GM11168 (cell line): ENCODE data around the gene DSCAML1.

Source experiments
- in situ Hi-C: fragments of 300-500 bp; cut with MboI; formaldehyde crosslinking; loops from one replicate; pipeline ENCODE4 v1.12.0; 2022; ENCODE audit warnings: low sequenced_read_pairs; ENCODE audit not compliant: unreplicated experiment

DSCAML1 gene

DNA sequence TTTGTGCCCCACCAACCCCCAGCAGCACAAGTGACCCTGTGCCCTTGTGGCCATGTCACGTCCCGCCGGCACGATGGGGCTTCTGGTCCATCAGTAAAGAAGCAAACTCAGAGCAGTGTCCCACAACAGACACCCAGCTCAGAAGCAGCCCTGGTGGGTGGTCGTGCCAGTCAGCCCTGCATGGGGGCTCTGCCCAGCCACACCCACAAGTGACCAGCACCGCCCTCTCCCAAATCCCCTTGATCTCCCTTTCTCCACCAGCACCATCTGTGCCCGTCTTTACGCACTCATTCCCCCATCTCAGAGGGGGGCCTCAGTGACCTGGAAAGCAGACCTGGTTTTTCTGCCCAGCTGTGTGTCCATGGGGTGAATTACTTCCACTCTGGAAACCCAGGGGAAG lies 149.1 kb downstream of the DSCAML1 start:
- in situ Hi-C loops: no loop called here

DNA sequence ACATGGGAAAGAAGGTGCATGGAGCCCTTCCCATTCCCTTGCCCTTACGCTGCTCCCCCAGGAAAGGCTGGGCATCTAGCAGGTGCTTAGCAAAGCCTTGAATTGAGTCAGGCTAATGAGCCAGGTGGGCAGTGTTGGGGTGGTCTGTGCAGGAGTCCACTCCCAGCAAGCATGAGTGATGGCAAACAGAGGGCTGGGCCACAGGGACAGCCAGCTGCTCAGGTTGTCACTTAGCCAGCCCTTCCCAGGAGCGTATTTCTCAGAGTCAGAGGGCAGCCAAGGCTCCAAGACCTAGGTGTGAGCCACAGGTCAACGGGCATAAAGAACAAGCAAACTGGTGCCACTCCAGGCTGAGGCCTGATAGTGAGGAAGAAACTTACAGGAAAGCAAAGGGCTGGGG lies 149.8 kb downstream of the DSCAML1 start:
- in situ Hi-C loops: no loop called here

DNA sequence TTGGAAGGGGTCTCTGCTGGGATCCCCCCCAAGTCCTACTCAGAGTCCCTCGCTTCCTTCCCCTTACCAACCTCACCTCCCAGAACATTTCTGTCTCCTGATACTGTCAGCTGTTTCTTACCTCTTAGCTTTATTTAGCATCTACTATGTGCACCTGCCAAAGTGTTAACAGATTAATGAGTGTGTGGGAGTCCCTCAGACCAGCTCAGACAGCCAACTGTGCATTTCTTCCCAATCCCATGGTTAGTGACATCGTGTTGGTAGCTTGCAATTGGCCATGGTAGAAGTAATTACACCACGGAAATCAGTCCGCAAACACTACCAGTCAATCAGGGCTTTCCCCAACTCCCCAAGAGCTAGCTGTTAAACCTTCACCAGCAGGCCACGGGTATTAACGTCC lies 150.6 kb downstream of the DSCAML1 start:
- in situ Hi-C loops: no loop called here

DNA sequence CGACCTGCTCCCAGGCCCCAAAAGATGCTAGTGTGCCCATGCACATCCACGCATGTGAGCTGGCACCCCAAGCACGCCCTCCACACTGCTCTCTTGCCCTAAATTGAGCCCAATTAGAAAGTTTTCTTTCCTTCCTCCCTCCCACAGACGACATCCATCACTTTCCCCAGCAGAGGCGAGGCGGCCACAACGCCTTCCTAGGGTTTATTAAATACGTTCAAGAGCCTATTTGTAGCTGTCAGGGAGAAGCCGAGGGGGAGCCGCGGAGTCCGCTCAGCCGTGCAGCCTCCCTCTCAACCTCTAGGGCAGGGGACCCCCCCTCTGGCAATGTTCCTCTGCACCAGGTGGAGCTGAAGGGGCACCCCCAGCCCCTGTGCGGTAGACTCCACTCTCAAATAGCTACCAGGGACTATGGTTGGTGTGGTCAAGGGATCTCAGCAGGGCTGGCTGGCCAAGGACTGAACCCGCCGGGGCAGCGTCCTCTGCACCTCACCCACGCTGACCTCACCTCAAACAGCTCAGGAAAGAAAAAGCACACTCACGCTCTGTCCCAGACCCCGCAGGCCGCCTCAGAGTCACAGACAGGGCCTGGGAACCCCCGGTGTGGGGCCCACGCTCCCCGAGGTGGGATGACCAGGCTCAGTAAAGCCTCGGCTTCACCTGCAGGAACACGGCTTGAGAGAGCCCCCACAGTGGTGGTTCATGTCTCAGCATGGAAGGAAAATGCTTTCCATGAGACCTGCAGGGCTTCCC lies 152.4 kb downstream of the DSCAML1 start:
- in situ Hi-C loops: no loop called here

DNA sequence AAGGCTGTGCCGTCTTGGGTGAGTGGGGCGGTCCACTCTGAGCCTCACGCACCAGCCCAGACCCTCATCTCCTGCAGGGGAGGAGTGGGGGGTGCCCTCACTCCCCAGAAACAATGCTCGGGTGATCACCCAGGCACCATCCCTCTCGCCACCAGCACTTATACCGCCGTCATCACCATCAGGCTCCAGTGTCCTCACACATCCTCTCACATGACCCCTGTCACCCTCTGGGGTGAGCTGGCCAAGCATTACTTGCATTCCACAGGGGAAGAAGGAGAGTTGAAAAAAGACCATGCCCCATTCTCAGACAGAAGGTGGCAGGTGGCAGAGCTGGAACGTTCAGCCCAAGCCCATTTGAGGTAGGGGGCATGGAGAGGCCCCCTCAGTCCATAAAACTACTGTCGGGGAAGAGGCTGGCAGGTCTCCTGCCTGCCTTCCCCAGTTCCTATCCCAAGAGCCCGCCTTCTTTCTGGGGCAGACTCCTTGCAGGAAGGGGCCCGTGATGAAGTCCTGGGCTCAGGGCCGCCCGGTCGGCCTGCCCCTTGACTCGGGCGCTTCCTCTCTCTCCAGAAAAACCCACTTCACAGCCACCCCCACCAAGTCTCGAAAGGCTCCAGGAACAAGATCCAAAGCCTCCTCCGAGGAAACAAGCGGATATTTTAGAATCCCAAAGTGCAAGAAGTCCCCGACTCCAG lies 153.3 kb downstream of the DSCAML1 start:
- in situ Hi-C loops: no loop called here

DNA sequence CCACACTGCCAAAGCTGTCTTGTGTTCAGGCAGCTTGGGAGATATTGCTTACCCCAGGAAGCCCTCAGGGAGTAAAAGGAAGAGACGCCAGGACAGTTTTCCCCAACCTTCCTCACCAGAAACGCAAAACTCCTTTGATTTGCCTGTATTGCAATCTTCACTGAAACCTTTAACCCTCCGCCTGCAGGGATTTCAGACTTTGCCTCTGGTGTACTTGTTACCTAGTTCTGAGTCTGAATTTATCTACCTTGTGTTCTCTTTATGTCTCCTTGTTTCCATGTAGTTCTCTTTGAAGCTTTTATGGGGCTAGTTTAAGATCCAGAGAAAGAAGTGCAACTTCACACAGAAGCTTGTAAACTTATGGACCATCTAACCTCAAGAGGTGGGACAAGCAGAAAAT lies 154.2 kb downstream of the DSCAML1 start:
- in situ Hi-C loops: no loop called here

DNA sequence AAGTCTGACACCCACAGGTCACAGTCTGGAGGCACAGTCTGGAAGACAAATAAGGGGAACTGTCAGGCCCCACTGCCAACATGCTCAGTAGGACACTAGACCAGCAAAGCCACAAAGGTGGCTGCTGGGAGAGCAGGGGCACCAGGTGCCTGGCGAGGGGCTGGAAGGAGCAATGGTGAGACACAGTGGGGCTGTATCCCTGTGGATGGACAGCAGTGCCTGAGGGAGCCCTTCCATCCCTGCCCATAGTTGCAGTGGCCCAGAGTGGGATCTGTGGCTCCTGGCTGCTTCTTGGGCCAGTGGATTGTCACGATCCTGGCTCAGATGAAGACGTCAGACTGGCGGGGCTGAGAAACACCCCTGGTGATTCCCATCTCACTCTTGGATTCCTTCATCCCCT lies 154.6 kb downstream of the DSCAML1 start:
- in situ Hi-C loops: no loop called here

DNA sequence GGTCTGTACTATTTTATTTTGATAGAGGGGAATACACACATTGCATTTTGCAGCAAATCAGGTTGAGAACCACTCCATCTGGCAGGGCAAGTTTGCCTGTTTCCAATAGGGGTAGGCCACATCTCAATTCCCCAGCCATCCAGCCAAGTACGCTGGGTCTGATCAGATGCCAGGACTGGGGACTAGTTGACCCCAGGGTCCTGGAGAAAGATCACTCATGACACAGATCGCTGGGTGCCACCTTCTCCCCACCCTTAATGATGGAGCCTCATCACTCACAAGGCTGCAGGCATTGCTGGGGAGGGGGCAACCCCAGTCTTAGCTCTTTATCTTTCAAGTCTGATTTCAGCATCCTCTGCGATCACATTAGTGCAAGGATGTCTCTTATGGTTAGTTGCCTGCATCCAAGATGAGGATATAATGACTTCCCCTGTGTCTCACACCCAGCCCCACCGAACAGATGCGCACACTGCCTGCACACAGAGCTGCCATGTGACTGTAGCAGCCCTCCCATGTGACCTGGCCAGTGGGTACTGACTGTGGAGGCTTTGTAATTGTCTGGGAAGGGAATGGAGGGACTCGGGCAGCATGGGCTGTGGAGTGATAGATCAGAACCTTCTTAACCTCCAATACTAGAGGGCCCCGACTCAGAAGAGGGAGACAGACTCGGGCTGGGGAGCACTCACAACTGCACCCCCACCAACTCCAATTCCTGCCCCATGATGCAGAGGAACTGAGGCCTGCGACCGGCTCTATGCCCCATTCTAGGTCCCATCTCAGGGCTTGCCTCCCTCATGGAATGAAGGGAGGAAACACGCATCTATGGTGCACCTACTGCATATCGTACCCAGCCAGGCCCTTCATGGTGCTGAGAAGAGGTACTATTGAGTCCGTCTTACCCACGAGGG lies 155.8 kb downstream of the DSCAML1 start:
- in situ Hi-C loops: no loop called here

DNA sequence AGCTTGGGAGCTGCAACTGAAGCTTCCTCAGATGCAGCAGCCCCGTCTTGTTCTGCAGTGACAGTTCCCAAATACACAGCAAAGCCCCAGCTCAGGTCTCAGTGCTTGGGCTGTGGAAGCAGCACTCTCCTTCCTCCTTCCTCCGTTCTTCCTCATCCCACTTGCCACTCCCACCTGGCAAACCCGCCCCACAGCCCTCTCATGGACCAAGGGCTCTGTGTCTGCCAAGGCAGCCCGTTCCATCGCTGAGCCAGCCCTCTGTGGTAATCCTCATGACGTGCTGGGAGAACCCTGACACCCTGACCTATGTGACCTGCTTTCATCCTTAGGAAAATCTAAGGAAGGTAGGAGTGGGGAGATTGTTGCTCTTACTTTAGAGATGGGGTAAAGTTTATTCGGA lies 157.0 kb downstream of the DSCAML1 start:
- in situ Hi-C loops: no loop called here

DNA sequence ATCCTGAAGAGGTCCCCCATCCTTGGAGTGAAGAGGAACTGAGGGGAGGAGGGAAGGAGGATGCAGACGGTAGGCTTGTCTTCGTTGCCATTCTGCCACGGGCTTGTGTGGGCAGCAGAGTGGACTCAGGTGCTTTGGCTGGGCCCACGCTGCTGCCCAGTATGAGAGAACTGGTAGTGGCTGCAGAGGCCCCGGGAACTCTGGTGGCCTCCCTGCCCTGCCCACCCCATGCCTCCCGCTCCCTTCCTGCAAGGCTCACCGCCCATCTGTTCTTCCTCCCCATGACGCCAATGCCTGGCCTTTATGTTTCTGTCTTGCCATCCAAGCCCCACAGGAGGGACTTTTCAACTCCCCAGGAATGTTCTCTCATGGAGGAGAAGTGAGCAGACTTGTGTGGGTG lies 157.4 kb downstream of the DSCAML1 start:
- in situ Hi-C loops: no loop called here

DNA sequence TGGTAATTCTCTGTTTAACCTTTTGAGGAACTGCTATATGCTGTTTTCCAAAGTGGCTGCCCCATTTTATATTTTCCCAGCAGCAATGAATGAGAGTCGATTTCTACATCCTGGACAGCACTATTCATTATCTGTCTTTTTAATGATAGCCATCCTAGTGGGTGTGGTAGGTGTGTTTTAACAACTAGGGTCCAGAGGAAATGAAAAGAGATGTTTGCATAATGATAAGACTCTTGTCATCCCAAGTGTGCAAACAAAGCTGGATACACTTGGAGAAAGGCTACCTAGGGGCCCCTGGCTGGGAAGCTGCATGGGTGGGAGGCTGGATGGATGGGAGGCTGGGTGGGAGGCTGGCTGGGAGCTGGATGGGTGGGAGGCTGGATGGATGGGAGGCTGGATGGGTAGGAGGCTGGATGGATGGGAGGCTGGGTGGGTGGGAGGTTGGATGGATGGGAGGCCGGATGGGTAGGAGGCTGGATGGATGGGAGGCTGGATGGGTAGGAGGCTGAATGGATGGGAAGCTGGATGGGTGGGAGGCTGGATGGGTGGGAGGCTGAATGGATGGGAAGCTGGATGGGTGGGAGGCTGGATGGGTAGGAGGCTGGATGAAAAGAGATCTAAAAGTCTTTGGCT lies 158.0 kb downstream of the DSCAML1 start:
- in situ Hi-C loops: no loop called here

DNA sequence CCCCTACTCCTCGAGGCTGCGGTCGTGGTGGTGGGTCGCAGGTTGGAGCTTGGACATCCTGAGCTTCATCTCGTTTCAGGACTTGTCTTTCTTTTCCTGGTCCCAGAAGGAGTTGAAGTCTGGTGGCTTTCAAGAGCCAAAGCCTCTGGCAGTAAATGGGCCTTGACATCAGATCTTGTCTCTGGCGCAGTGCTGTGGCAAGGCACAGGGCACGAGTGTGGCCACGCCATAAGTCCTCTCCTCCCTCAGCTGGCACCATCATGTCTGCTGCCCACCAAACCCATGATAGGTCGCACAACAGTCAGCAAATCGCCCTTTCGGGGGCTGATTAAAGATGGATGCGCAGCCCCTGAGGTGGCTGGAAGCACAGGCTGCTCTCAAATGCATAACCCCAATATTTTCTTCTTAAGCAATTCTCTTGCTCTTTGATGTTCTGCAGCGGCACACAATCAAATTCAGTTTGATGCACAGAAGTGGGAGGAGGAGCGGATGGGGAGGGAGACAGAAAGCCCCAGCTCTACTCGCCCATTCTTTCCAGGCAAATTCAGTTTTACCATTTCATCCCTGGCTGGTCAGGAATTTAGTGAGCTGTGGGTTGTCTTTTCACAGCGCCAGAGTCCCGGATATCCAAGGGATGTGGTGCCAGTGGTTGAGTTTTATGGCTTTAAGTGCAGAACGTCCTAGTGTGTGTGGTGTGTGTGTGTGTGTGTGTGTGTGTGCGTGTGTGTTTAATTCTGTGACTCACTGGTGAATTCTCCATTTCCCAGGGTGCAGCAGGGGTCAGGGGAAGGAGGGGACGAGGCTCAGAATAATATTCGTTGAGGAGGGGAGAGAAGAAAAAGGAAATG lies 162.0 kb downstream of the DSCAML1 start:
- in situ Hi-C loops: no loop called here

DNA sequence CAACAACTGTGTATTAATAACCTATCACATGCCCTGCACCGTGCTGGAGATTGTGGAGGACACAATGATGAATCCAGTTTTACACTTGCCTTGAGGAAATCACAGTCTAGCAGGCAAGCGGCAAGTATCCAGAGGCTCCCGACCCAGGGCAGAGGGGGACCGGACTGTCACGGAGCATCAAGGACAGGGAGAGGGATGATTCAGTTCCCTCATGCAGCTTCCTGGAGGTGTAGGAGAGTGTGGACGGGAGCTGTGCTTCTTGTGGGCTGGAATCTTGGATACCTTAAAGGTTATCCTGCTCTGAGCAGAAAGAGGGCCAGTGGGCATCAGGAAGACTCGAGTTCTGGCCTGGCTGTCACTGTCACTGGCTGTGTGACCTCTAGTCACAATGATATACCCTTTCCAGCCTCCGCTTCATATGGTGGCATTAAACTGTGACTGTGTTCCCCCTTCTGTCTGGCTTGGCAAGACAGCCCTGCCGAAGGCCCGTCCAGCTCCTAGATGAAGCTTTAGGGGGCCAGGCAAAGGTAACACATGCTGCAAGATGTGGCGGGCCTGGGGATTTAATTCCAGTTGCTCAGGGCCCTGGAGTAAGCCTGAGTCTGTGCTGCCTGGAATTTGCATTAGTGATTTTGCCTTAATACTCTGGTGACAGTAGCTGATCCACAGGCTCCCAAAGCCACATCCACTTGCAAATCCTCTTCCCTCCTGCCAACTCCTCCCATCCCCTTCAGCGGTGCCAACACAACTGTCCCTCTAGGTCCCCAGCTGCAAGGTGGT lies 162.8 kb downstream of the DSCAML1 start:
- in situ Hi-C loops: no loop called here

DNA sequence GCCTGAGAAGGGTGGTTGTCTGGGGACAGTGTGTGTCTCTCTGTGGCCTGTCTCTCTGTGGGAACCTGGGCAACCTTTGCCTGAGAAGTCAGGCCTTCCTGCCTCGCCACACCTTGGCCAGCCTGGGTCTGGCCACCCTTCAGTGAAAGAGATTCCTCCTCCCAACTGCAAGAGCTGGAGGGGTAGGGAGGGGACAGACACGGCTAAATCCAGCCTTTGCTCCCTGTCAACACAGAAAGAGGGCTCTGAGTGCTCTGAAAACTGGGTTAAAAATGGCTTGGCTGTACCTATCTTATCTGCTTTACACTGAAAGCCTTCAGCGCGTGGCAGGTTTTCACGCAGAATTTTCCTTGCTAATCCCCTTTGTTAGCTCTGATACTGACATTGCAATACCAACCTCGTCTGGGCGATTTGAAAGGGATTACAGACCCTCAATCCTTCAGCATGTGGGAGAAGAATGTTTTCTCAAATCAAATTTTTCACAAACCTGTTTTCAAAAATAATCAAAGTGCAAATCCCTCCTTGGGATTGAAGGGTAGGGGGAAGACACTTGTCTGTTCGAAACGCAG lies 163.7 kb downstream of the DSCAML1 start:
- in situ Hi-C loops: no loop called here

DNA sequence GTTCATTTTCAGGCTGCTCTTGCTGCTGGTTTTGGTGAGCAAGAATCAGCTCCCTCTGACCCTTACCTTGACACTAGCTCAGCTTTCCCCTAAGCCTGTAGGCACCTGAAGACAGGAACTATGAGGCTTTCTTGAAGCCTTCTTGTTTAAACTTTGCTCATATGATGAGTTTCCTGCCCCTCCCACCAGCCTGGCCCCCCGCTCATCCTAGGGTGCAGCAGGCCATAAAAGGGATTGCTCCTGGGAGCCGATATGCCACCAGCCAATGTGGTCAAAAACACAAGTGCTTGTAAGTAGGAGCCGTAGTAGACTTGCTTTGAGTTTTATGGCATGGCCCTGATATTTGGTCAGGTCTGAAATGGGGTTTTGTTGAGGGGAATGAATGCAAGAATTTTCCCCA lies 164.7 kb downstream of the DSCAML1 start:
- in situ Hi-C loops: no loop called here

DNA sequence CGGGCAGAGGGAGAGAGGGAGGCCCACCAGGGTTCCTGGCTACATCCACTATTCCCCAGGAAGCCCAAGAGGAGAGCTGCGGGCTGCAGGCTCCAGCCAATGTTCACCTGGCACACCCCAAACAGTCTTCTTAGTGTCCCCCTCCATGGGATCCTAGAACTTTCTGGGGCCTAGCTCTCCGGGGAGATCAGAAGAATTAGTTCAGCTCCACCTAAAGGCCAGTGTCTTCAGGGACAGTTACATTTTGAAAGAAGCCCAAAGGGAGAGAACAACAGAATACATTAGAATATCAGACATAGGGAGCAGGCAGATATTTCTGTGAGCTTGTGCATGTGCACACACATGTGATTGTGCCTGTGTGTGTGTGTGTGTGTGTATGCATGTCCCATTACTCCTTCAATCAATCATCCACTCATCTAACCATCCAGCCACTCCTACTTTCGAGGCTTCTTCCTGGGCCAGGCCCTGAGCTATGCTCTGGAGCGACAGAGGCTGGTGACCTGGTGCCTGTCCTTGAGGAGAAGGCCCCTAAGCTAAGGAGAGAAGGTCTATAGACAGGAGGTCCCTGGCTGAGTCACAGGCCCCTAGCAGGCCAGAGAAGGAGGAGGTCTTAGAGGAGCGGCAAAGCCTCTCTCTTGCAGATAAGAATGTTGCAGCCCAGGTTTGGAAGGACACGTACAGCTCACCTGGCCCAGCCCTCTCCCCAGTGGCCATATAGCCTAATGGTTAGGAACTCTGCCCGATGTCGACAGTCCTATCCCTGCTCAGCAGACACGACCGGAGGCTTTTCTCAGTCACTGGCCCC lies 165.5 kb downstream of the DSCAML1 start:
- in situ Hi-C loops: no loop called here

DNA sequence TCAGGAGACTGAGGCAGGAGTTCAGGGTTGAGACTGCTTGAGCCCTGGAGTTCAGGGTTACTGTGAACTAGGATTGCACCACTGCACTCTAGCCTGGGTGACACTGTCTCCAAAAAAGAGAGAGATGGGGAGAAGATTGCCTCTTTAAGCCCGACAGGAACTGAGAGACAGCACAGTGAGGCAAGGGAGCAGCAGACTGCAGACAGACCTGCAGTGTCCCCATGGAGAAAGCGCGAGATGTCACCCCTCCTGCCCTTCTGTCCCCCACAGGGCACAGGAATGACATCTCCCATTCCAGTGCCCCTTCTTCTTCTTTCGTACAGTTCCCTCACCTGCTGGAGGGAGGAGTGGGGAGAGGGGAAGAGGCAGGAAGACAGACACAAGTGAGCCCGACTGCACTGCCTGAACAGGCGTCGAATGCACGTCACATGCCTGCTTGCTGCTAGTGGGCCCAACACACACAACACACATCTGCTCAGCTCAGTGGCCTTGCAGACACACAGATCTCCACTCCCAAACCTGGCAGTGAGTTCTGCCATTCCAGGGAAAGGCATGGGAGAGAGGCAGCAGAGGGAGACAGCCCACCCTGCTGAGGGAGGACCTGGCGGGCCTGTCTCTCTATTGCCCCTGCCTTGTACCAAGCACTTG lies 167.0 kb downstream of the DSCAML1 start:
- in situ Hi-C loops: loop anchor here (10.0 kb wide), 1 partner anchor 205 kb away; no protein-coding TSS in a partner anchor
